ENCODE measurements around the gene PLOD2.

DNA sequence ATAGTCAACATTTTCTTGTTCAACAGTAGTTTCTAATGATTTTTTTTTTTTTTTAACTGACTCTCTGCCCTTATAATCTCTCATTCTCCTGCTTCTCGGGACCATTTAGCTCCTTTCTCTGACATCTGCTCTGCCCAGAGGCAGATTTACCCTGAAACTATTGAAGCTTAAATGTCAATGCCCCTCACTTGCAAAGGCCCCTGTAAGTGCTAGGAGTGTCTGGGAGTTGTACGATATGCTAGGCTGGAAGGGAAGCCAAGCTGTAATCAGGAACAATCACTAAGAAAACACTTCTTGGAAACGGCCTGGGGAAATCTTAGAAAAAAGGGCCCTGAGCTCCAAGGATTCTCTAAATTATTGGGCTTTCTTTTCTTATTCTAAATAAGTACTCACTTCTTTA, 5.8 kb upstream of the PLOD2 start:
- TF ChIP-seq EZH2 (IDR thresholded peaks at IDR 0.05; ENCODE audit: insufficient read depth, poor library complexity, severe bottlenecking), result no peak
- no peak for TF ChIP-seq EZH2phosphoT487 (IDR thresholded peaks at IDR 0.05; ENCODE audit: insufficient read depth, low read depth)

All from GM23248 (cell line).